ENCODE results near the gene NDUFV1. TPM values are rescaled to one million over a fixed set of nuclear protein-coding genes. Genes with fewer than 3 reads are reported as not detected.

Gene NDUFV1
- total and polyA plus RNA-seq, 9 of the 15 experiments (the other 6 are each of a cell fraction or from before 2014, with no cell fraction given), result 10.8 to 423 (median 209) TPM

DNA sequence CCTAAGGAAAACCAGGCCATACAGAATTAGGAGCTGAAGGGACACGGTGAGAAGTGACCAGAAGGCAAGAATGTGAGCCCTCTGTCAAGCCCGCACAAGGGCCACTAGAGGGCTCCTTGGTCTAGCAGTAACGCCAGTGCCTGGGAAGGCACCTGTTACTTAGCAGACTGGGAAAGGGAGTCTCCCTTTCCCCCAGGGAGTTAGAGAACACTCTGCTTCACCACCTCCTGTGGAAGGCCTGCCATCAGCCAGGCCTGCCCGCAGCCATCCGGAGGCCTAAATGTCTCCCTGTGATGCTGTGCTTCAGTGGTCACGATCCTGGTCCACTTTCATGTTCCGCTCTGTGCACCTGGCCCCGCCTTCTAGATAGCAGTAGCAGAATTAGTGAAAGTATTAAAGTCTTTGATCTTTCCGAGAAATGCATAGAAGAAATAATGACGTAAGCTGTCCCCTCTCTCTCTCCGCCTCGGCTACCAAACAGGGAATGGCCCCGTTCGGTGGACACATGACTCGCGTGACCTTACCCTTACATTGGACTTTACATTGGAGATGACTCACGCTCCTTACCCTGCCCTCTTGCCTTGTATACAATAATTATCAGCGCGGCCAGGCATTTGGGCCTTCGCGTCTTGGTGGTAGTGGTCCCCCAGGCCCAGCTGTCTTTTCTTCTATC is 33.9 kb upstream of the NDUFV1 start (continued):
- TF ChIP-seq REST (IDR thresholded peaks at IDR 0.05; ENCODE audit: borderline replicate concordance) (peak; percentile 74), REST (CRISPR knock-in tag; IDR thresholded peaks at IDR 0.05; ENCODE audit: low read depth) (0 out of 2 replicates have a peak, but pooled peaks have one; percentile 42), TOE1 (IDR thresholded peaks at IDR 0.05; ENCODE audit: borderline replicate concordance) (peak; percentile 62; the same call in 1 of the 2 replicates), TOE1 (CRISPR knock-in tag; IDR thresholded peaks at IDR 0.05; ENCODE audit: borderline replicate concordance, low read depth) (no peak), TCF7 (IDR thresholded peaks at IDR 0.05; ENCODE audit: borderline replicate concordance) (no peak), CEBPZ (IDR thresholded peaks at IDR 0.05; ENCODE audit: borderline replicate concordance, low read depth, low read length) (no peak), ATF7 (IDR thresholded peaks at IDR 0.05) (peak; percentile 95), PPARD (CRISPR knock-in tag; IDR thresholded peaks at IDR 0.05) (no peak), THRB (CRISPR knock-in tag; conservative IDR thresholded peaks at IDR 0.05) (no peak)
- TF ChIP-seq, protein P1, sequence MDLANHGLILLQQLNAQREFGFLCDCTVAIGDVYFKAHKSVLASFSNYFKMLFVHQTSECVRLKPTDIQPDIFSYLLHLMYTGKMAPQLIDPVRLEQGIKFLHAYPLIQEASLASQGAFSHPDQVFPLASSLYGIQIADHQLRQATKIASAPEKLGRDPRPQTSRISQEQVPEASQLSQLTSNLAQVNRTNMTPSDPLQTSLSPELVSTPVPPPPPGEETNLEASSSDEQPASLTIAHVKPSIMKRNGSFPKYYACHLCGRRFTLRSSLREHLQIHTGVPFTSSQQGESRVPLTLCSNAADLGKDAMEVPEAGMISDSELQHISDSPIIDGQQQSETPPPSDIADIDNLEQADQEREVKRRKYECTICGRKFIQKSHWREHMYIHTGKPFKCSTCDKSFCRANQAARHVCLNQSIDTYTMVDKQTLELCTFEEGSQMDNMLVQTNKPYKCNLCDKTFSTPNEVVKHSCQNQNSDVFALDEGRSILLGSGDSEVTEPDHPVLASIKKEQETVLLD (IDR thresholded peaks at IDR 0.05), result no peak
- TF ChIP-seq, protein P2, sequence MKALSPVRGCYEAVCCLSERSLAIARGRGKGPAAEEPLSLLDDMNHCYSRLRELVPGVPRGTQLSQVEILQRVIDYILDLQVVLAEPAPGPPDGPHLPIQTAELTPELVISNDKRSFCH (CRISPR knock-in tag; IDR thresholded peaks at IDR 0.05), result no peak
- TF ChIP-seq, protein P2 (tag; IDR thresholded peaks at IDR 0.05), result peak; percentile 62; the same call in 1 of the 2 replicates
